Body of pancreas (tissue), 4 donors: ENCODE results near the gene COQ10A. TPM values are rescaled to one million over a fixed set of nuclear protein-coding genes. Genes with fewer than 3 reads are reported as not detected.
A peak's percentile ranks its signal among the peaks of the same experiment; 100 is the strongest.

ENCODE experiments used
- ATAC-seq: fragments of 150-250 bp; one replicate; pipeline ENCODE4 v1.9.1; 2016
- DNase-seq, 4 donors: peaks; one replicate each; pipeline ENCODE4 v3.0.0-alpha.2; 2019
- H3K27ac ChIP-seq, 4 donors: fragments of 200-600 bp; sonication (generic); 1 replicate in 3 of 4; 2 replicates in 1 of 4; pipeline versions ENCODE4 v1.5.1 to v1.6.1; 2016 to 2019; ENCODE audit warnings: mild to moderate bottlenecking in 1 of 4, mixed read lengths in 1 of 4, moderate library complexity in 1 of 4
- H3K27me3 ChIP-seq, 2 donors: fragments of 200-600 bp; sonication (generic); one replicate each; pipeline ENCODE4 v1.6.0; 2016; ENCODE audit warnings: mild to moderate bottlenecking in 1 of 2
- H3K36me3 ChIP-seq, 2 donors: fragments of 200-600 bp; sonication (generic); replicated peaks in 1 of 2; 2 replicates each; pipeline ENCODE4 v1.5.1; 2016; ENCODE audit warnings: low read depth in 2 of 2; ENCODE audit not compliant: insufficient read depth in 1 of 2
- H3K4me1 ChIP-seq: fragments of 200-600 bp; sonication (generic); one replicate; pipeline ENCODE4 v1.6.0; 2016
- H3K4me3 ChIP-seq, 2 donors: fragments of 200-600 bp; sonication (generic); 1 replicate in 1 of 2; 2 replicates in 1 of 2; pipeline ENCODE4 v1.5.1; 2016 to 2019
- H3K9me3 ChIP-seq, 3 donors: fragments of 200-600 bp; sonication (generic); 1 replicate in 2 of 3; 2 replicates in 1 of 3; pipeline ENCODE4 v1.5.1; 2016
- CTCF ChIP-seq, 7 experiments: fragments of 450-650 bp in 4 of 7; fragments of 200-600 bp in 3 of 7; sonication (generic) in 3 of 7; IDR thresholded peaks; one replicate each; pipeline ENCODE4 v1.5.1; 2016 to 2019; ENCODE audit warnings: antibody characterized with exemption in 7 of 7
- POLR2A ChIP-seq, 3 donors: fragments of 450-650 bp; IDR thresholded peaks; one replicate each; pipeline ENCODE4 v1.6.1; 2016; ENCODE audit warnings: antibody characterized with exemption in 3 of 3, mild to moderate bottlenecking in 2 of 3
- WGBS, 2 donors: methylation state at CpG; one replicate each; pipeline ENCODE4 v1.1.5; 2017; 5-methylcytosine and 5-hydroxymethylcytosine counted together
- intact Hi-C: fragments of 100-400 bp; cut with DNase I; formaldehyde crosslinking; loops from one replicate; pipeline ENCODE4 v1.15.1; 2023
- total RNA-seq, 2 donors: library from RNA; depleted of rRNA; stranded (reverse); fragments of >200 nt; gene quantifications; one replicate each; pipeline ENCODE4 v1.1.0, GENCODE V29; 2016

COQ10A gene
- total RNA-seq, 2 donors from 2014 or later, result 28.0 to 34.9 TPM

GRCh38 chr12:56308714-56309113 is 42.0 kb downstream of the COQ10A start:
- Histone ChIP-seq H3K27ac (no peak overlapping the region), H3K4me3 (no peak overlapping the region), H3K27me3 (no peaks in the 10 kb centered on the region), H3K4me1 (no peaks in the 10 kb centered on the region), H3K9me3 (no peaks in the 10 kb centered on the region), H3K36me3 (peaks cover 0 to 12% of the 10 kb centered on the region in 2 donors)
- DNase-seq, result no peak
- no peak for ATAC-seq
- TF ChIP-seq CTCF (IDR thresholded peaks at IDR 0.05) (no peak), POLR2A (IDR thresholded peaks at IDR 0.05) (no peak)
- WGBS, 2 donors, result 85 to 93% methylated on average over 3 of the region's 3 CpGs
- intact Hi-C loops, result no loop called here

GRCh38 chr12:56311003-56311402 is 44.3 kb downstream of the COQ10A start:
- ATAC-seq, result no peak
- H3K36me3 ChIP-seq, result peaks cover 0 to 14% of the 10 kb centered on the region in 2 donors
- TF ChIP-seq CTCF (IDR thresholded peaks at IDR 0.05) (no peak), POLR2A (IDR thresholded peaks at IDR 0.05) (no peak)
- no peak overlapping the region for H3K4me3 ChIP-seq
- no peaks in the 10 kb centered on the region for H3K27me3 ChIP-seq
- H3K9me3 ChIP-seq, result no peaks in the 10 kb centered on the region
- H3K27ac ChIP-seq, result no peak overlapping the region
- 93 to 94% methylated on average over 12 of the region's 12 CpGs for WGBS, 2 donors
- intact Hi-C loops, result loop anchor here (10.0 kb wide), 1 partner anchor 144 kb away; the partner anchor contains the start of gene MIP
- no peak for DNase-seq
- H3K4me1 ChIP-seq, result peaks cover 13% of the 10 kb centered on the region

GRCh38 chr12:56315249-56315621 is 48.5 kb downstream of the COQ10A start:
- 0 to 1% methylated on average over 1 to 11 of the region's 11 CpGs for WGBS, 2 donors
- Histone ChIP-seq H3K9me3 (no peaks in the 10 kb centered on the region), H3K36me3 (peaks cover 0 to 19% of the 10 kb centered on the region in 2 donors), H3K27me3 (no peaks in the 10 kb centered on the region), H3K27ac (peak overlapping the region; percentile 95 to 98 (median 97)), H3K4me3 (peak overlapping the region; percentile 72 to 89), H3K4me1 (peaks cover 22% of the 10 kb centered on the region)
- intact Hi-C loops, result loop anchor here (10.0 kb wide), 1 partner anchor 140 kb away; the partner anchor contains the start of gene MIP
- no peak for ATAC-seq
- TF ChIP-seq CTCF (IDR thresholded peaks at IDR 0.05) (no peak), POLR2A (IDR thresholded peaks at IDR 0.05) (no peak)
- peak in 2 of 4 donors; percentile 15 to 16 for DNase-seq

GRCh38 chr12:56315622-56316473 is 49.1 kb downstream of the COQ10A start, which contains the start of gene CNPY2:
Gene CNPY2 (minus strand): TSS chr12:56315988. CDS start chr12:56315217, 771 bp downstream.
- Histone ChIP-seq H3K36me3 (peaks cover 0 to 17% of the 10 kb centered on the region in 2 donors), H3K27ac (peak within 1 kb of the TSS; percentile 95 to 98 (median 97)), H3K9me3 (no peaks in the 10 kb centered on the region), H3K4me1 (peaks cover 22% of the 10 kb centered on the region), H3K27me3 (no peaks in the 10 kb centered on the region), H3K4me3 (peak within 1 kb of the TSS; percentile 72 to 89)
- WGBS, 2 donors, result 0 to 4% methylated on average over 4 to 61 of the region's 62 CpGs
- ATAC-seq (peak; percentile 91), DNase-seq (peak; percentile 96 to 98 (median 96))
- intact Hi-C loops, result loop anchor here (10.0 kb wide), 1 partner anchor 139 kb away; the partner anchor contains the start of gene MIP
- peak; percentile 74 to 96 (median 92) for TF ChIP-seq POLR2A (IDR thresholded peaks at IDR 0.05)
- TF ChIP-seq CTCF (IDR thresholded peaks at IDR 0.05), result peak in 4 of 7 experiments; percentile 11 to 49 (median 42)
